Upper lobe of left lung (tissue), 6 donors: ENCODE measurements around the gene TOGARAM1. TPM values are rescaled to one million over a fixed set of nuclear protein-coding genes. Genes with fewer than 3 reads are reported as not detected.

Source experiments
- ATAC-seq, 2 donors: fragments of 200-7000 bp; cut with Tn5 transposase; one replicate each; pipeline ENCODE4 v1.9.1; 2022; ENCODE audit warnings: mild to moderate bottlenecking in 2 of 2, moderate library complexity in 2 of 2; ENCODE audit not compliant: low FRiP score in 2 of 2
- DNase-seq, 2 donors: peaks; one replicate each; pipeline ENCODE4 v3.0.0-alpha.2; 2019 to 2020
- H3K27ac ChIP-seq, 4 donors: fragments of 200-600 bp; sonication (generic); one replicate each; pipeline ENCODE4 v1.5.1; 2016 to 2019
- H3K27me3 ChIP-seq, 4 donors: fragments of 200-600 bp; sonication (generic); one replicate each; pipeline ENCODE4 v1.5.1; 2017 to 2019
- H3K36me3 ChIP-seq, 4 donors: fragments of 200-600 bp; sonication (generic); one replicate each; pipeline ENCODE4 v1.5.1; 2016 to 2019
- H3K4me1 ChIP-seq, 4 donors: fragments of 200-600 bp; sonication (generic); one replicate each; pipeline ENCODE4 v1.5.1; 2018 to 2019
- H3K4me3 ChIP-seq, 4 donors: fragments of 200-600 bp; sonication (generic); one replicate each; pipeline ENCODE4 v1.5.1; 2017 to 2019; ENCODE audit warnings: mild to moderate bottlenecking in 2 of 4, moderate library complexity in 1 of 4
- H3K9me3 ChIP-seq, 4 donors: fragments of 200-600 bp; sonication (generic); one replicate each; pipeline ENCODE4 v1.5.1; 2018 to 2019
- CTCF ChIP-seq, 6 experiments: fragments of 450-650 bp in 4 of 6; fragments of 200-600 bp in 2 of 6; sonication (generic) in 2 of 6; IDR thresholded peaks; one replicate each; pipeline ENCODE4 v1.5.1; 2016 to 2019; ENCODE audit warnings: antibody characterized with exemption in 6 of 6
- EP300 ChIP-seq, 4 donors: sonication (generic); formaldehyde crosslinking; IDR thresholded peaks; one replicate each; pipeline ENCODE4 v1.5.1; 2017; ENCODE audit warnings: antibody characterized with exemption in 4 of 4, control low read depth in 2 of 4
- POLR2A ChIP-seq, 4 donors: fragments of 450-650 bp; IDR thresholded peaks; one replicate each; pipeline ENCODE4 v1.5.1; 2016 to 2017; ENCODE audit warnings: antibody characterized with exemption in 4 of 4, mild to moderate bottlenecking in 2 of 4
- POLR2AphosphoS5 ChIP-seq, 2 donors: sonication (generic); formaldehyde crosslinking; IDR thresholded peaks; one replicate each; pipeline ENCODE4 v1.5.1; 2017; ENCODE audit warnings: antibody characterized with exemption in 2 of 2
- WGBS, 2 donors: methylation state at CpG; one replicate each; pipeline ENCODE4 v1.1.5; 2017 to 2018; 5-methylcytosine and 5-hydroxymethylcytosine counted together
- total RNA-seq, 6 donors: library from RNA; depleted of rRNA in 4 of 6; stranded (reverse); fragments of >200 nt in 4 of 6; gene quantifications; one replicate each; pipeline versions ENCODE4 v1.1.0 to v1.2.1, GENCODE V29; 2016 to 2021
- donor health status: DM: no; HTN: no; CAD: no; lungs with moderate emphysema.
- donor health status: DM: no; HTN: yes; CAD: no; lungs with severe emphysema.

TOGARAM1 gene
- total RNA-seq, 6 donors from 2014 or later: 11.3 to 42.3 (median 16.2) TPM

- Histone ChIP-seq H3K9me3 (peaks cover 0 to 7% (median 0%) of the 10 kb centered on the region in 4 donors), H3K27ac (no peak overlapping the region), H3K36me3 (no peaks in the 10 kb centered on the region), H3K27me3 (no peaks in the 10 kb centered on the region), H3K4me1 (peaks cover 19 to 33% (median 23%) of the 10 kb centered on the region in 4 donors), H3K4me3 (no peak overlapping the region)
- no peak for TF ChIP-seq EP300 (IDR thresholded peaks at IDR 0.05)
- no peak for TF ChIP-seq CTCF (IDR thresholded peaks at IDR 0.05)
- no peak for TF ChIP-seq POLR2A (IDR thresholded peaks at IDR 0.05)
- TF ChIP-seq POLR2AphosphoS5 (IDR thresholded peaks at IDR 0.05): no peak
- no peak for DNase-seq
- ATAC-seq: no peak
Measured at GRCh38 chr14:44970907-44971306, 8.9 kb downstream of the TOGARAM1 start.

DNA sequence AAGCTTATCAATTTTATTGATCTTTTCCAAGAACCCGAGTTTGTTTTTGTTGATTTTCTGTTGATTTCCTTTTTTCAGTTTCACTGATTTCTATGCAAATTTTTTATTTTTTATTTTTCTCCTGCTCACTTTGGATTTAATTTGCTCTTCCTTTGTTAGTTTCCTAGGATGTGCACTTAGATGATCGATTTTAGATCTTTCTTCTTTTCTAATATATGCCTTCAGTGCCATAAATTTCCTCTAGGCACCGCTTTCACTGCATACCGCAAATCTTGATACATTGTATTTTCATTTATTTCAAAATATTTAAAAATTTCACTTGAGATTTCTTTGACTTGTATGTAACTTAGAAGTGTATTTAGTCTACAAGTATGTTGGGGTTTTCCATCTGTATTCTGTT lies 9.5 kb downstream of the TOGARAM1 start:
- 98% methylated on average over 4 of the region's 4 CpGs for WGBS, 2 donors
- ATAC-seq (no peak), DNase-seq (no peak)
- TF ChIP-seq POLR2A (IDR thresholded peaks at IDR 0.05): no peak
- TF ChIP-seq EP300 (IDR thresholded peaks at IDR 0.05): no peak
- no peak for TF ChIP-seq CTCF (IDR thresholded peaks at IDR 0.05)
- TF ChIP-seq POLR2AphosphoS5 (IDR thresholded peaks at IDR 0.05): no peak
- no peak overlapping the region for H3K4me3 ChIP-seq
- peaks cover 14 to 29% (median 17%) of the 10 kb centered on the region in 4 donors for H3K4me1 ChIP-seq
- H3K27me3 ChIP-seq: no peaks in the 10 kb centered on the region
- H3K27ac ChIP-seq: no peak overlapping the region
- peaks cover 0 to 7% (median 0%) of the 10 kb centered on the region in 4 donors for H3K9me3 ChIP-seq
- no peaks in the 10 kb centered on the region for H3K36me3 ChIP-seq

DNA sequence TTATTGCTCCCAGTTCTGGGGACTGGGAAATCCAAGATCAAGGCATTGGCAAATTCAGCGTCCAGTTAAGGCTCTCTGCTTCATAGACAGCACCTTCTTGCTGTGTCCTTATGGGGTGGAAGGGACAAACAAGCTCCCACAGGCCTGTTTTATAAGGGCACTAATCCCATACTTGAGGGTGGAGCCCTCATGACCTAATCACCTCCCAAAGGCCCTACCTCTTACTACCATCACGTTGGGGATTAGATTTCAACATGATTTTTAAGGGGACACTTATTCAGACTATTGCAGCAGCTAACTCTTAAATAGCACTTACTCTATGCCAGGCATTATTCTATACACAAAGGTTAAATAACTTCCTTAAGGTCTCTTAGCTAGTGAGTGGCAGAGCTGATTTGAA lies 17.3 kb downstream of the TOGARAM1 start:
- H3K27ac ChIP-seq: no peak overlapping the region
- TF ChIP-seq EP300 (IDR thresholded peaks at IDR 0.05) (no peak), POLR2A (IDR thresholded peaks at IDR 0.05) (no peak), CTCF (IDR thresholded peaks at IDR 0.05) (no peak), POLR2AphosphoS5 (IDR thresholded peaks at IDR 0.05) (no peak)
- ATAC-seq (no peak), DNase-seq (no peak)
- no peaks in the 10 kb centered on the region for H3K9me3 ChIP-seq
- WGBS, 2 donors: 62 to 65% methylated on average over 2 of the region's 2 CpGs
- H3K4me3 ChIP-seq: no peak overlapping the region
- H3K27me3 ChIP-seq: no peaks in the 10 kb centered on the region
- H3K36me3 ChIP-seq: no peaks in the 10 kb centered on the region
- H3K4me1 ChIP-seq: peaks cover 0 to 10% (median 1%) of the 10 kb centered on the region in 4 donors

DNA sequence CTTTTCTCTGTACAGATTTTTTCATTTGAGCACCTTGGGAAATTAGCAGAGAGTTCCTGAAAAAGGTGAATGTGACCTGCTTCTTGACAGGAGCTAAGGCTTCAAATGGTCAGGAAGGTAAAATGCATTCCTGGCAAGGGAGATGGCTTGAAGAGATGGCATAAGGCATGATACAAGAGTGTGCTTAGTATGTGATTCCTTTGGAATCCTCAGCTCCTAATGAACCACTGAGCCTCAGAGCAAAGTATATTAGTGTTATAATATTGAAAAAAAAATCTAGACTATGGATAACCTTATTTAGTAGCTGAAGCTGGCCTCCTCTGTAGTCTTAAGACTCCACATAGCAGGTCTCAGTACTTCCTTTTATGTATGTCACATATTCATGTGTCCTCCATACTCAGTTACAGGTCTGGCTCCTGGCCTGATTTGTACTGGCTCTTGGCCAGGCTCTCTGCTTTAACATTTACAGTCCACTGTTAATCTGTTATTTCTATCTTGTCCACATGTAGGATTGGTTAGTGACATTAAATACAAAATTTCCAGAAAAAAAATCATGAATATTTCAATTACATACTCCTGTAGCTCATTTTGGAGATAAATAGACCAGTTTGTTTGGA lies 17.9 kb downstream of the TOGARAM1 start:
- DNase-seq (no peak), ATAC-seq (no peak)
- Histone ChIP-seq H3K27ac (no peak overlapping the region), H3K27me3 (no peaks in the 10 kb centered on the region), H3K4me3 (no peak overlapping the region), H3K4me1 (peaks cover 0 to 10% (median 1%) of the 10 kb centered on the region in 4 donors), H3K36me3 (no peaks in the 10 kb centered on the region), H3K9me3 (no peaks in the 10 kb centered on the region)
- TF ChIP-seq EP300 (IDR thresholded peaks at IDR 0.05) (no peak), POLR2A (IDR thresholded peaks at IDR 0.05) (no peak), CTCF (IDR thresholded peaks at IDR 0.05) (no peak), POLR2AphosphoS5 (IDR thresholded peaks at IDR 0.05) (no peak)

DNA sequence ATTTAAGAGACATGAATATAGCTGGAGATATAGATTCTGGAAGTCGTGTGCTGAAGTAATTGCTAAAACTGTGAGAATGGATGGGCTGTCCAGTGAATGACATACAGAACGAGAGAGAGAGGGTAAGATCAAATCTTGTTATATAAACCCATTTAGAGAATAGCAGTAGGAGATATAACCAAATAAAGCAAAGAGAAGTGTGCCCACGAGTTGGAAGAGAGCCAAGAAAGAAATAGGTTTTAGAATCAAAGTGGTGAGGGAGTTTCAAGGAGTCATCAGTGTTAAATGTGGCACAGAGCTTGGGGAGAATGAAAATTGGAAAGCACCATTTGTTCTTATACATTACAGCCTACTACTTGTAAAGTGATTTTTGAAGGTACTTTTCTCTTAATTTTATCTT lies 19.2 kb downstream of the TOGARAM1 start:
- ATAC-seq (no peak), DNase-seq (no peak)
- peaks cover 0 to 10% (median 1%) of the 10 kb centered on the region in 4 donors for H3K4me1 ChIP-seq
- H3K4me3 ChIP-seq: no peak overlapping the region
- WGBS, 2 donors: 67 to 70% methylated on average over 3 of the region's 3 CpGs
- no peak for TF ChIP-seq POLR2A (IDR thresholded peaks at IDR 0.05)
- TF ChIP-seq CTCF (IDR thresholded peaks at IDR 0.05): no peak
- TF ChIP-seq POLR2AphosphoS5 (IDR thresholded peaks at IDR 0.05): no peak
- TF ChIP-seq EP300 (IDR thresholded peaks at IDR 0.05): no peak
- no peaks in the 10 kb centered on the region for H3K36me3 ChIP-seq
- no peaks in the 10 kb centered on the region for H3K27me3 ChIP-seq
- no peaks in the 10 kb centered on the region for H3K9me3 ChIP-seq
- no peak overlapping the region for H3K27ac ChIP-seq
